GM18907 (cell line): Measurements from ENCODE around the gene PIK3CB.
"Not testable (repeated sequence)": the region's sequence is repeated elsewhere in the genome, so short reads cannot be mapped to it uniquely, and the experiment has no call there.

Experiments
- ATAC-seq: cut with Tn5 transposase; IDR thresholded peaks from one replicate; pipeline ENCODE4 v1.9.1; 2021; ENCODE audit warnings: mild to moderate bottlenecking, moderate library complexity; ENCODE audit not compliant: unreplicated experiment

PIK3CB gene

GRCh38 chr3:138625707-138626365, 208.9 kb downstream of the PIK3CB start:
- ATAC-seq = no peak

GRCh38 chr3:138624518-138624917, 210.2 kb downstream of the PIK3CB start:
- ATAC-seq = no peak

GRCh38 chr3:138620431-138620830, 214.3 kb downstream of the PIK3CB start:
- ATAC-seq = no peak

GRCh38 chr3:138615462-138615861, 219.3 kb downstream of the PIK3CB start:
- no peak for ATAC-seq

GRCh38 chr3:138609898-138610266, 224.8 kb downstream of the PIK3CB start:
- ATAC-seq = no peak

- peak; percentile 83 for ATAC-seq
These were observed 226.2 kb downstream of the PIK3CB start, which contains the start of gene FAIM for GRCh38 chr3:138608322-138609135. TSS of gene FAIM (plus strand) at chr3:138608771. CDS start at chr3:138619727, 10,956 bp downstream.

- ATAC-seq = not testable (repeated sequence)
These were observed 230.6 kb downstream of the PIK3CB start for GRCh38 chr3:138604106-138604595.
